Thymus (tissue), 11 donors: Measurements from ENCODE around the gene DDR1. TPM values are rescaled to one million over a fixed set of nuclear protein-coding genes. Genes with fewer than 3 reads are reported as not detected.
"Not testable (repeated sequence)": the region's sequence is repeated elsewhere in the genome, so short reads cannot be mapped to it uniquely, and the experiment has no call there.

ENCODE experiments used
- DNase-seq, 9 donors: peaks; one replicate each; pipeline ENCODE4 v3.0.0-alpha.2; 2013; ENCODE audit warnings: low spot score in 9 of 9, low read depth in 6 of 9, missing footprints in 1 of 9
- H3K27ac ChIP-seq, 2 donors: one replicate each; pipeline ENCODE4 v1.5.1; 2013; ENCODE audit warnings: control low read depth in 1 of 2, low read depth in 1 of 2, low read length in 1 of 2, mild to moderate bottlenecking in 1 of 2, moderate library complexity in 1 of 2
- H3K27me3 ChIP-seq, 2 donors: one replicate each; pipeline ENCODE4 v1.5.1; 2013; ENCODE audit warnings: low read length in 1 of 2; ENCODE audit not compliant: control insufficient read depth in 2 of 2, insufficient read depth in 1 of 2
- H3K36me3 ChIP-seq, 2 donors: one replicate each; pipeline ENCODE4 v1.5.1; 2013; ENCODE audit warnings: low read length in 1 of 2, mild to moderate bottlenecking in 1 of 2, moderate library complexity in 1 of 2; ENCODE audit not compliant: control insufficient read depth in 2 of 2, insufficient read depth in 2 of 2
- H3K4me1 ChIP-seq, 2 donors: one replicate each; pipeline ENCODE4 v1.5.1; 2013; ENCODE audit warnings: low read length in 2 of 2; ENCODE audit not compliant: control insufficient read depth in 2 of 2, insufficient read depth in 2 of 2
- H3K4me3 ChIP-seq, 2 donors: one replicate each; pipeline ENCODE4 v1.5.1; 2013; ENCODE audit warnings: low read length in 2 of 2, control low read depth in 1 of 2, mild to moderate bottlenecking in 1 of 2
- H3K9me3 ChIP-seq, 2 donors: one replicate each; pipeline ENCODE4 v1.5.1; 2013; ENCODE audit warnings: low read length in 1 of 2, mild to moderate bottlenecking in 1 of 2; ENCODE audit not compliant: control insufficient read depth in 2 of 2, insufficient read depth in 1 of 2
- WGBS: extraction: QIAGEN DNeasy Blood & Tissue Kit; methylation state at CpG from one replicate; pipeline ENCODE4 v1.1.7; 2013; 5-methylcytosine and 5-hydroxymethylcytosine counted together
- polyA plus RNA-seq: library from polyadenylated mRNA; stranded (reverse); fragments of 200-250 nt; gene quantifications from one replicate; pipeline ENCODE4 v1.2.3, GENCODE V29; 2013
- total RNA-seq: library from RNA; stranded (reverse); fragments of 120-200 nt; gene quantifications from one replicate; pipeline ENCODE4 v1.2.4, GENCODE V29; 2013
- donor health status: healthy.

Gene DDR1
- total and polyA plus RNA-seq, 2 donors, result 39.6 to 65.9 TPM

DNA sequence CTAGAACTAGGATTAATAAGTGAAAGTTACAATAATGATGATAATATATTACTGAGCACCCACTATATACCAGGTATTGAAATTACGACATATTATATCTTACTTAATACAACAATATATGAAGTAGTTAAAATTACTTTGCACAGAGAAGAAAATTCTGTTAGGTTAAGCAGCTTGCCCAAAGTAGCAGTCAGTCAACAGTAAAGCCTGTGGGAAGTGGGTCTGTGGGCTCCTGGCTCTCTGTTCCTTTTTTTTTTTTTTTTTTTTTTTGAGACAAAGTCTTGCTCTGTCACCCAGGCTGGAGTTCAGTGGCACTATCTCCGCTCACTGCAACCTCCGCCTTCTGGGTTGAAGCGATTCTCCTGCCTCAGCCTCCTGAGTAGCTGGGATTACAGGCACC is 18.9 kb downstream of the DDR1 start:
- no peaks in the 10 kb centered on the region for H3K27me3 ChIP-seq
- no peak for DNase-seq
- H3K27ac ChIP-seq, result no peak overlapping the region
- no peaks in the 10 kb centered on the region for H3K9me3 ChIP-seq
- no peak overlapping the region for H3K4me3 ChIP-seq
- peaks cover 0 to 4% of the 10 kb centered on the region in 2 donors for H3K4me1 ChIP-seq
- WGBS, result 98% methylated on average over 4 of the region's 4 CpGs
- peaks cover 8 to 18% of the 10 kb centered on the region in 2 donors for H3K36me3 ChIP-seq

DNA sequence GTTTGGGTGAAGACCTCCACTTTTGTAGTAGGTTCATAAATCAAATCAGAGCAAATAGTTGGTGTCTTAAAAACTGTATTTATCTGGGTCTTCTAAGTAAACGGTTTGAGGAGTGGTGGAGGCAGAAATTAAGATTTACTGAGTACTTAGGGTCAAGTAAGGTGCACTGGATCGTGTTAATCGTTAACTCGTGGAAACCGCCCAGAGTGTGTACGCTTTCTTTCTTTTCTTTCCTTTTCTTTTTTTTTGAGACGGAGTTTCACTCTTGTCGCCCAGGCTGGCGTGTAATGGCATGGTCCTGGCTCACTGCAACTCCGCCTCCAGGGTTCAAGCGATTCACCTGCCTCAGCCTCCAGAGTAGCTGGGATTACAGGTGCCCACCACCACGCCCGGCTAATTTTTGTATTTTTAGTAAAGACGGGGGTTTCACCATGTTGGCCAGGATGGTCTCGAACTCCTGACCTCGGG is 23.0 kb downstream of the DDR1 start:
- not testable (repeated sequence) for H3K9me3 ChIP-seq, H3K27me3 ChIP-seq, DNase-seq
- WGBS, result 64% methylated on average over 16 of the region's 16 CpGs
- Histone ChIP-seq H3K27ac (peak overlapping the region in 1 of 2 donors; percentile 31), H3K4me1 (peaks cover 7 to 13% of the 10 kb centered on the region in 2 donors), H3K36me3 (peaks cover 22 to 26% of the 10 kb centered on the region in 2 donors), H3K4me3 (peak overlapping the region; percentile 58 to 63)

DNA sequence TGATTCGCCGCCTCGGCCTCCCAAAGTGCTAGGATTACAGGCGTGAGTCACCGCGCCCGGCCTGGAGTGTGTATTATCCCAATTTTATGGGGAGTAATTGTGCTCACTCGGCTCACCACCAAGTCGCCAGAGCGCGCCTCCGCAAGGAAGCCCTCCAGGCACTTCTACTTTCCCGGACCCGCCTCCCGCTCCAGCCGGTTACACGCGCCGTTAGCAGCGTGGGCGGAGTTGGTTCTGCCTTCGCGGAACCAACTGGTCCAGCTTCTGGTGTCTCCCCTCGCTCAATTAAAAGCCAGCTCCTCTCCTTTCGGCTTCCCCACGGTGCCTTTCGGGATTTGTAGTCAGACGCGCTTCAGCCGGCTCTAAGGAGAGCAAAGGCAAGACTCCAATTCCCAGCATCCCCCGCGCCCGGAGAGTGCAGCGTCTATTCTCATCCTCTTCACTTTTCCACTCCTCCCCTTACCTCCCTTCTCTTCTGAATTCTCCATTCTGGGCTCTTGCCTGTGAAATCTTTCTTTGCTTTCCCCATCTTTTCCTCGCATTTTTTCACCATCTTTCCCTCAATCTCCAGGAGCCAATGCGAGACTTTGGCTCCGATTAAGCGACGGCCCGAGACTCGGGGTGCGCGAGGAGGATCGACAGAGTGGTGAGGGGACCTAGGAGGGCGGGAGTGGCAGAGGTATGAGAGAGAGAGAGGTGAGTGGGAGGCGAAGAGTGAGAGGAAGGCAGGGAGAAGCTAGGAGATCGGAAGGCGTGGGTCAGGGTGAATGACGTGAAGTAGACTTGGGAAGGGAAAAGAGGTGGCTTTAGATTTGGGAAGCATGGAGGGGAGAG is 23.7 kb downstream of the DDR1 start, which contains the start of gene GTF2H4:
Gene GTF2H4 (plus strand): TSS at position 450 of the 834 bp plus-strand sequence.
- Histone ChIP-seq H3K27ac (peak within 1 kb of the TSS in 1 of 2 donors; percentile 31), H3K4me3 (peak within 1 kb of the TSS; percentile 58 to 63), H3K9me3 (no peaks in the 10 kb centered on the region), H3K36me3 (peaks cover 22 to 26% of the 10 kb centered on the region in 2 donors), H3K27me3 (no peaks in the 10 kb centered on the region), H3K4me1 (peaks cover 7 to 14% of the 10 kb centered on the region in 2 donors)
- peak; percentile 89 to 98 (median 95) for DNase-seq
- WGBS, result 2% methylated on average over 49 of the region's 49 CpGs

DNA sequence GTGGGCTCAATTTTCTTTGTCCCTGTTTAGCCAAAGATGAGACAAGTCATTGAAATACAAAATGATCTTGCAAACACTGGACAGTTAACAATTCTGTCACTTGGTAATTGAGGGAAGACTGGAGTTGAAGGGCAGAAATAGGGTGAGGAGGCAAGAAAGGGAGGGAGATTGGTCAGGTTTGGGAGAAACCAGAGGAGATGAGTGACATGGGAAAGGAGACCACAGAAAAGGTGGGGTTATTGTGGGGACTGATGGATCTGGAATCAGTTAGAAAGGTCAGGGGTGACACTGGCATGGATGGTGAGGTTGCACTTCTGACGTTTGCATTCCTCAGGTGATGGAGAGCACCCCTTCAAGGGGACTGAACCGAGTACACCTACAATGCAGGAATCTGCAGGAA is 24.4 kb downstream of the DDR1 start:
- Histone ChIP-seq H3K36me3 (peaks cover 22 to 26% of the 10 kb centered on the region in 2 donors), H3K4me3 (peak overlapping the region; percentile 58 to 63), H3K9me3 (no peaks in the 10 kb centered on the region), H3K27me3 (no peaks in the 10 kb centered on the region), H3K4me1 (peaks cover 10 to 21% of the 10 kb centered on the region in 2 donors), H3K27ac (no peak overlapping the region)
- no peak for DNase-seq
- WGBS, result 46% methylated on average over 2 of the region's 2 CpGs

DNA sequence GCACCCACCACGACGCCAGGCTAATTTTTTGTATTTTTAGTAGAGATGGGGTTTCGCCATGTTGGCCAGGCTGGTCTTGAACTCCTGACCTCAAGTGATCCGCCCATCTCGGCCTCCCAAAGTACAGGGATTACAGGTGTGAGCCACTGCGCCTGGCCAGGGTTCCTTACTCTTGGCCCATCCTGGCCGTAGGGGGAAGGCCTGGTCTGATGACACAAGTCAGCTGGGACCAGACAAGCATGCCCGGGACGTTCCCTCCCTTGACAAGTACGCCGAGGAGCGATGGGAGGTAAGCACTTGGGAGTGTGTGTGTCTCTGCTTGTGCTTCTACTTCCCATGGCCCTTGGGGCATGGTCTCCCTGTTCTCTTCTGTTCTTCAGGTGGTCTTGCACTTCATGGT is 26.2 kb downstream of the DDR1 start:
- Histone ChIP-seq H3K36me3 (peaks cover 22 to 26% of the 10 kb centered on the region in 2 donors), H3K4me1 (peaks cover 14 to 32% of the 10 kb centered on the region in 2 donors)
- WGBS, result 97% methylated on average over 12 of the region's 12 CpGs
- not testable (repeated sequence) for H3K4me3 ChIP-seq, H3K27me3 ChIP-seq, DNase-seq, H3K27ac ChIP-seq, H3K9me3 ChIP-seq

DNA sequence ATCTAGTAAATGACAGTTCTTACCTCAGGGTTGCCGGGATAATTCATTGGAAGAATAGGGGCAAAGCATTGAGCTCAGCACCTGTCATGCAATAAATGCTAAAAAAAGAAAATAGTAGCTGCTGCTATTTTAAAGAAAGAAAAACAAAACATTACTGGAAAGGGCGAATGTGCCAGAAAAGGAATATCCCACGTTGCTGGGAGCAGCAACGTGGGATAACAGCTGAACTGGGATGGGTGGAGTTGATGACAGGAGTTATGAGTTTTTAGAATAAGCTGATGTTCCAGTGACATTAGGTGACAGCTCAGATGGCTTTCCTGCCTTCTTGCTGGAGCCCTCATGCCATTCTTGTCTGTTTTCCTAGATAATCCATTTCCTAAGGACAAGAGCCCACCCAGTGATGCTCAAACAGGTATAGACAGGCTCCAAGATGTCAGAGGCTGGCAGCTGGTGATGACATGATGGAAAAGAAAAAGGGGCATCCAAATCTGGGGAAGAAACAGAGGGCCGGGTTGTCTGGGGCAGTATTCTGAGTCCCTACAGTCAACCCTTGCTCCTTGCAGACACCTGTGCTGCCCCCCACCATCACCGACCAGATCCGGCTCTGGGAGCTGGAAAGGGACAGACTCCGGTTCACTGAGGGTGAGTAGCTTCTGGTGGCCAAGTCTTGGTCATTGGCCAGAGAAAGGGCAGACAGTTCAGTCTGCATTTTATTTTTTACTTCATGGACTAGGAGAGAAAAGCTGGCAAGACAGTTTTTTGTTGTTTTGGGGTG is 28.6 kb downstream of the DDR1 start:
- H3K27ac ChIP-seq, result no peak overlapping the region
- no peaks in the 10 kb centered on the region for H3K9me3 ChIP-seq
- peaks cover 33 to 42% of the 10 kb centered on the region in 2 donors for H3K36me3 ChIP-seq
- no peaks in the 10 kb centered on the region for H3K27me3 ChIP-seq
- WGBS, result 95% methylated on average over 8 of the region's 8 CpGs
- H3K4me1 ChIP-seq, result peaks cover 14 to 35% of the 10 kb centered on the region in 2 donors
- no peak overlapping the region for H3K4me3 ChIP-seq
- peak in 1 of 9 donors; percentile 4 for DNase-seq

DNA sequence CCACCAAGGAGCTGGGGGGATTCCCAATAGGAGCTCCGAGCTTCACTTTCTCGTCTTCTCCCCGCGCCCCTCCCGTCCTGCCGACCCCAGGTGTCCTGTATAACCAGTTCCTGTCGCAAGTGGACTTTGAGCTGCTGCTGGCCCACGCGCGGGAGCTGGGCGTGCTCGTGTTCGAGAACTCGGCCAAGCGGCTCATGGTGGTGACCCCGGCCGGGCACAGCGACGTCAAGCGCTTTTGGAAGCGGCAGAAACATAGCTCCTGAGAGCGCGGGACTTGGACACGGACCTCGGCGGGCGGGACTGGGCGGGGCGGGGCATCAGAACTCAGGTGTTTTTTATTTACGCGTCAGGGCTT is 29.4 kb downstream of the DDR1 start:
- H3K4me1 ChIP-seq, result peaks cover 11 to 32% of the 10 kb centered on the region in 2 donors
- no peak for DNase-seq
- peaks cover 33 to 48% of the 10 kb centered on the region in 2 donors for H3K36me3 ChIP-seq
- WGBS, result 24% methylated on average over 31 of the region's 31 CpGs
- no peaks in the 10 kb centered on the region for H3K9me3 ChIP-seq
- H3K27me3 ChIP-seq, result no peaks in the 10 kb centered on the region
- H3K27ac ChIP-seq, result peak overlapping the region; percentile 48 to 74
- peak overlapping the region; percentile 73 to 81 for H3K4me3 ChIP-seq

DNA sequence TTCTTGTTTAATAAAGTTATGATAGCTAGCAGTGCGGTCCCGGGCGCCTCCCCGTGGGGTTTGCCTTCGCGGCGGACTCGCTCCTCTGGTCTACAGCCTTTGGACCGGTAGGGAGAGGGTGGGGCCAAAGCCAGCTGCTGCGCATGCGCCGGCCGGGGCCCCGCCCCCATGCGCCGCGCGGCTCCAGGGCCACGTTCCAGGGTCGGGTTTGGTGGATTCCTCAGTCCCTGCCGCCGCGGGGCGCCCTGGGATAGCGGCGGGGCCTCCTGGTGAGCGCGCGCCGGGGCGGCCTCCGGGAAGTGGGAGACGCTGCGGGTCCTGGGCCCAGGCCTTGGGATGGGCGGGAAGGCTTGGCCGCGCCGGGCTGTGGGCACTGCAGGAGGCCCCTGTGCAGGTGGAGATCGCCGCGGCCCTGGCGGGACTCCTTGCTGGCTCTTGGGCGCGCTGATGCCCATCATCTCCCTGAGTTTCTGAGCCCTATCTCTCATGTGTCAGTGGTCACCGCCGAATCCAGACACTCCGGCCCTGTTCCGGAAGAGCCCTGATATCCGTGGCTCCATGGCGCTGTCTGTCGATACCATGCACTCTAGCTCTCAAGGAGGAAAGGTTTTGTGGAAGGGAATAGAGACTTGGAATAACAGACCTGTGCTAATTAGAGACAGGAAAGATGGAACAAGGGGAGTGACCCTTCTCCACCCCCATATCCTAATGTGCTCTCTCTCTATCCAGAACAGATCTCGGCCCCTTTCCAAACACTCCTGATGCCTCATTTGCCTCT is 29.9 kb downstream of the DDR1 start, which contains the start of gene VARS2:
Gene VARS2 (plus strand): TSS at position 163 of the 778 bp plus-strand sequence. CDS start 599 bp downstream, at position 762.
- peaks cover 33 to 54% of the 10 kb centered on the region in 2 donors for H3K36me3 ChIP-seq
- WGBS, result 2% methylated on average over 52 of the region's 52 CpGs

More for the DNA sequence above, 29.9 kb downstream of the DDR1 start, which contains the start of gene VARS2:
- Histone ChIP-seq H3K27ac (peak within 1 kb of the TSS; percentile 68 to 86), H3K4me1 (peaks cover 7 to 27% of the 10 kb centered on the region in 2 donors), H3K4me3 (peak within 1 kb of the TSS; percentile 73 to 81), H3K9me3 (no peaks in the 10 kb centered on the region), H3K27me3 (no peaks in the 10 kb centered on the region)
- peak; percentile 60 to 92 (median 83) for DNase-seq
